ACHN (cell line): ENCODE results near the gene C1orf53.
A peak's percentile ranks its signal among the peaks of the same experiment; 100 is the strongest.

Experiments used
- DNase-seq: peaks from one replicate; pipeline ENCODE4 v3.0.0-alpha.2; 2015
- in situ Hi-C: cut with HindIII; loops from 2 replicates; pipeline ENCODE4 v1.10.0; 2017; ENCODE audit warnings: low sequenced_read_pairs, low pct_ligation_motif_present, low pct_unique_long_range_greater_than_20kb

C1orf53 gene

GRCh38 chr1:197905699-197906351 lies 3.4 kb downstream of the C1orf53 start:
- in situ Hi-C loops: no loop called here
- DNase-seq: no peak

- in situ Hi-C loops: no loop called here
- no peak for DNase-seq
These were observed 5.6 kb downstream of the C1orf53 start for GRCh38 chr1:197907846-197908616.

- in situ Hi-C loops: no loop called here
- DNase-seq: no peak
These were observed 6.3 kb downstream of the C1orf53 start for GRCh38 chr1:197908716-197909220.

- in situ Hi-C loops: no loop called here
- no peak for DNase-seq
These were observed 7.0 kb downstream of the C1orf53 start for GRCh38 chr1:197909384-197909783.

- no peak for DNase-seq
- in situ Hi-C loops: no loop called here
These were observed 7.9 kb downstream of the C1orf53 start for GRCh38 chr1:197910120-197910991.

- in situ Hi-C loops: no loop called here
- DNase-seq: no peak
These were observed 8.9 kb downstream of the C1orf53 start for GRCh38 chr1:197911111-197911856.

GRCh38 chr1:197911857-197912696 lies 9.6 kb downstream of the C1orf53 start:
- DNase-seq: peak; percentile 29
- in situ Hi-C loops: no loop called here

GRCh38 chr1:197912739-197913494 lies 10.5 kb downstream of the C1orf53 start:
- peak; percentile 15 for DNase-seq
- in situ Hi-C loops: no loop called here

GRCh38 chr1:197913495-197914276 lies 11.3 kb downstream of the C1orf53 start:
- no peak for DNase-seq
- in situ Hi-C loops: no loop called here

- DNase-seq: no peak
- in situ Hi-C loops: no loop called here
These were observed 12.1 kb downstream of the C1orf53 start for GRCh38 chr1:197914510-197914909.

GRCh38 chr1:197915260-197915861 lies 12.9 kb downstream of the C1orf53 start:
- in situ Hi-C loops: no loop called here
- DNase-seq: no peak

- in situ Hi-C loops: no loop called here
- peak; percentile 84 for DNase-seq
These were observed 13.6 kb downstream of the C1orf53 start for GRCh38 chr1:197915862-197916499.

- no peak for DNase-seq
- in situ Hi-C loops: no loop called here
These were observed 14.1 kb downstream of the C1orf53 start for GRCh38 chr1:197916500-197916983.

- in situ Hi-C loops: no loop called here
- peak; percentile 35 for DNase-seq
These were observed 15.6 kb downstream of the C1orf53 start for GRCh38 chr1:197917805-197918651.
